Astrocyte of the cerebellum (primary cell): ENCODE measurements around the gene RANBP3L.

Experiments
- DNase-seq: peaks from one replicate; pipeline ENCODE4 v3.0.0-alpha.2; 2011; ENCODE audit warnings: low read depth
- H3K4me3 ChIP-seq: 2 replicates; pipeline ENCODE4 v1.5.1; 2011; ENCODE audit warnings: mild to moderate bottlenecking, low read depth, low read length, moderate library complexity
- CTCF ChIP-seq: IDR thresholded peaks from 2 replicates; pipeline ENCODE4 v1.5.1; 2012; ENCODE audit warnings: low read length, low read depth, moderate library complexity, mild to moderate bottlenecking; ENCODE audit errors: missing control alignments
- in situ Hi-C: cut with HindIII; loops from 2 replicates; pipeline ENCODE4 v1.10.0; 2017; ENCODE audit warnings: low sequenced_read_pairs

The RANBP3L gene

GRCh38 chr5:36264202-36264760 lies 37.4 kb downstream of the RANBP3L start:
- no peak overlapping the region for H3K4me3 ChIP-seq
- no peak for TF ChIP-seq CTCF
- DNase-seq, result no peak
- in situ Hi-C loops, result loop anchor here (10.0 kb wide), 1 partner anchor 101 kb away; no protein-coding TSS in a partner anchor

GRCh38 chr5:36261186-36261585 lies 40.5 kb downstream of the RANBP3L start:
- in situ Hi-C loops, result loop anchor here (10.0 kb wide), 1 partner anchor 104 kb away; no protein-coding TSS in a partner anchor
- TF ChIP-seq CTCF, result no peak
- no peak overlapping the region for H3K4me3 ChIP-seq
- no peak for DNase-seq

- no peak for DNase-seq
- H3K4me3 ChIP-seq, result no peak overlapping the region
- in situ Hi-C loops, result no loop called here
- no peak for TF ChIP-seq CTCF
These were observed 48.1 kb downstream of the RANBP3L start for GRCh38 chr5:36253575-36253974.

- DNase-seq, result peak; percentile 78
- TF ChIP-seq CTCF, result no peak
- no peak overlapping the region for H3K4me3 ChIP-seq
These were observed 48.9 kb downstream of the RANBP3L start for GRCh38 chr5:36252722-36253365.

GRCh38 chr5:36251218-36251617 lies 50.5 kb downstream of the RANBP3L start:
- H3K4me3 ChIP-seq, result no peak overlapping the region
- in situ Hi-C loops, result no loop called here
- no peak for DNase-seq
- TF ChIP-seq CTCF, result no peak

More at GRCh38 chr5:36252722-36253365, 48.9 kb downstream of the RANBP3L start:
- in situ Hi-C loops, result no loop called here

GRCh38 chr5:36250427-36250826 lies 51.3 kb downstream of the RANBP3L start:
- in situ Hi-C loops, result no loop called here
- no peak for DNase-seq
- TF ChIP-seq CTCF, result no peak
- H3K4me3 ChIP-seq, result no peak overlapping the region
